Heart right ventricle (tissue), 16 donors: ENCODE data around the gene FUNDC2. TPM values are rescaled to one million over a fixed set of nuclear protein-coding genes. Genes with fewer than 3 reads are reported as not detected.

ENCODE experiments used
- ATAC-seq, 8 donors: fragments of 200-7000 bp; cut with Tn5 transposase; one replicate each; pipeline ENCODE4 v1.9.1; 2020; ENCODE audit warnings: mild to moderate bottlenecking in 8 of 8, moderate library complexity in 8 of 8, moderate number of reproducible peaks in 1 of 8
- DNase-seq, 2 donors: peaks; one replicate each; pipeline ENCODE4 v3.0.0-alpha.2; 2020
- H3K27ac ChIP-seq, 10 donors: fragments of 200-600 bp; sonication (generic) in 2 of 10; one replicate each; pipeline versions ENCODE4 v1.5.0 to v1.8.0; 2020 to 2022; ENCODE audit warnings: mild to moderate bottlenecking in 3 of 10
- H3K27me3 ChIP-seq, 7 donors: fragments of 200-600 bp; one replicate each; pipeline ENCODE4 v1.8.0; 2021 to 2022; ENCODE audit warnings: mild to moderate bottlenecking in 2 of 7
- H3K36me3 ChIP-seq, 9 donors: fragments of 200-600 bp; sonication (generic) in 1 of 9; one replicate each; pipeline versions ENCODE4 v1.5.0 to v1.8.0; 2020 to 2022; ENCODE audit warnings: mild to moderate bottlenecking in 2 of 9
- H3K4me1 ChIP-seq, 9 donors: fragments of 200-600 bp; sonication (generic) in 1 of 9; one replicate each; pipeline versions ENCODE4 v1.5.0 to v1.8.0; 2020 to 2022; ENCODE audit warnings: mild to moderate bottlenecking in 4 of 9
- H3K4me3 ChIP-seq, 10 donors: fragments of 200-600 bp; sonication (generic) in 2 of 10; one replicate each; pipeline versions ENCODE4 v1.5.0 to v1.8.0; 2020 to 2022; ENCODE audit warnings: mild to moderate bottlenecking in 7 of 10, moderate library complexity in 2 of 10
- H3K9me3 ChIP-seq, 11 donors: fragments of 200-600 bp in 10 of 11; sonication (generic) in 2 of 11; one replicate each; pipeline versions ENCODE4 v1.5.0 to v1.8.0; 2013 to 2022; ENCODE audit warnings: mild to moderate bottlenecking in 2 of 11, control low read depth in 1 of 11, moderate library complexity in 1 of 11
- CTCF ChIP-seq, 9 donors: fragments of 200-600 bp; sonication (generic) in 2 of 9; IDR thresholded peaks; one replicate each; pipeline versions ENCODE4 v1.5.0 to v1.8.0; 2021 to 2022; ENCODE audit warnings: antibody characterized with exemption in 9 of 9, mild to moderate bottlenecking in 5 of 9, moderate library complexity in 1 of 9
- WGBS, 2 donors: extraction: QIAGEN DNeasy Blood & Tissue Kit; methylation state at CpG; one replicate each; pipeline ENCODE4 v1.1.7; 2013; ENCODE audit warnings: inconsistent platforms in 1 of 2; 5-methylcytosine and 5-hydroxymethylcytosine counted together
- intact Hi-C, 10 donors: fragments of 100-400 bp; cut with DNase I; formaldehyde crosslinking; loops; one replicate each; pipeline versions ENCODE4 v1.11.1 to v1.14.2; 2022
- polyA plus RNA-seq, 2 donors: library from polyadenylated mRNA; stranded (reverse); fragments of 200-250 nt; gene quantifications; one replicate each; pipeline ENCODE4 v1.2.3, GENCODE V29; 2013
- total RNA-seq, 10 donors: library from RNA; stranded (reverse); fragmentation: NEBNext Ultra II Directional in 3 of 10; extraction: Animal tissue kit (Norgen Biotek cat#: 25700) in 3 of 10; gene quantifications; one replicate each; pipeline versions ENCODE4 v1.2.1 to v1.2.4, GENCODE V29; 2021 to 2023
- donor health status: Arrhythmogenic right ventricular cardiomyopathy.
- donor health status: ischemic (EF 13 %, LVEDD 7.1; RV severe dilation, severe dysfunction).
- donor health status: healthy with polysubstance abuse.
- donor health status: DM: no; HTN: yes; CAD: no.
- donor health status: DM: no; HTN: no; CAD: no.
- donor health status: ischemic (EF 25% LVEDD 6.9; RV normal size, moderate dysfunction).
- donor health status: ischemic (EF 25% LVEDD 5.7; RV mildly dilated, moderate dysfunction).
- donor health status: healthy.
- donor health status: DM: yes; HTN: yes; CAD: no.
- donor health status: Ischemic cardiomyopathy.
- donor health status: ischemic (EF 35%, LVEDD 5.7; RV mildly dilated, moderate dysfunction).
- donor health status: nonischemic (EF 11% LVEDD 7.7; RV severe dilation, severe dysfunction).
- donor health status: DM: yes; HTN: yes; CAD: no.
- donor health status: PGD.
- donor health status: ischemic (EF 29% LVEDD 5.4; RV normal size, mild dysfunction).
- donor health status: nonischemic (EF 23%, LVEDD 6.1; RV moderate dilation, normal function).

Gene FUNDC2
- total and polyA plus RNA-seq, 12 donors: 234 to 530 (median 312) TPM

- ATAC-seq: no peak
- DNase-seq: no peak
- Histone ChIP-seq H3K36me3 (peaks cover 0 to 53% (median 0%) of the 10 kb centered on the region in 9 donors), H3K27me3 (no peaks in the 10 kb centered on the region), H3K27ac (no peak overlapping the region), H3K9me3 (no peaks in the 10 kb centered on the region), H3K4me3 (no peak overlapping the region), H3K4me1 (no peaks in the 10 kb centered on the region)
- intact Hi-C loops: no loop called here
- WGBS, 2 donors: 91 to 95% methylated on average over 26 of the region's 26 CpGs
- no peak for TF ChIP-seq CTCF (IDR thresholded peaks at IDR 0.05)
These were observed 60.5 kb downstream of the FUNDC2 start for GRCh38 chrX:155086961-155087735.

- ATAC-seq: no peak
- H3K27me3 ChIP-seq: no peaks in the 10 kb centered on the region
These were observed 67.9 kb downstream of the FUNDC2 start for GRCh38 chrX:155094468-155095061.

GRCh38 chrX:155105919-155106318, 79.3 kb downstream of the FUNDC2 start:
- no peak for TF ChIP-seq CTCF (IDR thresholded peaks at IDR 0.05)
- ATAC-seq: no peak
- Histone ChIP-seq H3K27ac (no peak overlapping the region), H3K36me3 (peaks cover 0 to 26% (median 0%) of the 10 kb centered on the region in 9 donors), H3K27me3 (no peaks in the 10 kb centered on the region), H3K9me3 (no peaks in the 10 kb centered on the region), H3K4me1 (no peaks in the 10 kb centered on the region), H3K4me3 (no peak overlapping the region)
- DNase-seq: no peak
- 96 to 100% methylated on average over 2 of the region's 2 CpGs for WGBS, 2 donors
- intact Hi-C loops: no loop called here

More at GRCh38 chrX:155094468-155095061, 67.9 kb downstream of the FUNDC2 start:
- no peak for DNase-seq
- intact Hi-C loops: loop anchor here in 6 of 10 donors (5.0 to 10.0 kb wide), 3 partner anchors 720 to 730 kb away; no protein-coding TSS in a partner anchor
- Histone ChIP-seq H3K27ac (no peak overlapping the region), H3K9me3 (no peaks in the 10 kb centered on the region), H3K4me1 (no peaks in the 10 kb centered on the region), H3K36me3 (peaks cover 0 to 52% (median 0%) of the 10 kb centered on the region in 9 donors), H3K4me3 (no peak overlapping the region)
- TF ChIP-seq CTCF (IDR thresholded peaks at IDR 0.05): peak; percentile 23 to 65 (median 62)
- 30 to 33% methylated on average over 4 of the region's 4 CpGs for WGBS, 2 donors

- intact Hi-C loops: no loop called here
- Histone ChIP-seq H3K27ac (no peak overlapping the region), H3K36me3 (peaks cover 0 to 26% (median 0%) of the 10 kb centered on the region in 9 donors), H3K4me1 (no peaks in the 10 kb centered on the region), H3K9me3 (no peaks in the 10 kb centered on the region), H3K27me3 (no peaks in the 10 kb centered on the region), H3K4me3 (no peak overlapping the region)
- DNase-seq (no peak), ATAC-seq (no peak)
- TF ChIP-seq CTCF (IDR thresholded peaks at IDR 0.05): no peak
These were observed 81.8 kb downstream of the FUNDC2 start for GRCh38 chrX:155108427-155108826.

Other genes with a start within 250 kb of the FUNDC2 start
- 10 to 100 TPM; 31.8 to 50.6 (median 40.3) TPM for gene MPP1, start 221.4 kb upstream of the FUNDC2 start, total RNA-seq
- gene MPP1, start 221.4 kb upstream of the FUNDC2 start, polyA plus RNA-seq: 10 to 100 TPM; 18.4 to 20.8 TPM
- under 1 TPM in 3 of 10 donors, not detected in 7; 0.28 to 0.47 (median 0.28) TPM for gene SMIM9, start 192.2 kb upstream of the FUNDC2 start, total RNA-seq
- not detected for gene SMIM9, start 192.2 kb upstream of the FUNDC2 start, polyA plus RNA-seq
- 10 to 100 TPM; 16.1 to 34.3 (median 26.9) TPM for gene F8A1, start 140.5 kb upstream of the FUNDC2 start, total RNA-seq
- 10 to 100 TPM; 13.9 to 41.5 TPM for gene F8A1, start 140.5 kb upstream of the FUNDC2 start, polyA plus RNA-seq
- gene F8, start 4.1 kb upstream of the FUNDC2 start, total RNA-seq: 10 to 100 TPM; 21.6 to 92.4 (median 36.4) TPM
- gene F8, start 4.1 kb upstream of the FUNDC2 start, polyA plus RNA-seq: 10 to 100 TPM; 40.6 to 80.4 TPM
- 10 to 100 TPM; 16.6 to 25.8 (median 21.6) TPM for gene CMC4, start 44.3 kb downstream of the FUNDC2 start, total RNA-seq
- gene CMC4, start 44.3 kb downstream of the FUNDC2 start, polyA plus RNA-seq: 10 to 100 TPM; 30.6 to 33.5 TPM
- 10 to 100 TPM; 32.3 to 53.5 (median 48.8) TPM for gene MTCP1, start 44.3 kb downstream of the FUNDC2 start, total RNA-seq
- gene MTCP1, start 44.3 kb downstream of the FUNDC2 start, polyA plus RNA-seq: 100 to 1,000 TPM in 1 of 2 donors, 10 to 100 TPM in 1; 21.2 to 384 TPM
- gene BRCC3, start 44.7 kb downstream of the FUNDC2 start, total RNA-seq: 10 to 100 TPM; 13.9 to 20.3 (median 16.6) TPM
- gene BRCC3, start 44.7 kb downstream of the FUNDC2 start, polyA plus RNA-seq: 1 to 10 TPM; 4.9 to 8.4 TPM
- gene VBP1, start 189.6 kb downstream of the FUNDC2 start, total RNA-seq: 10 to 100 TPM; 62.4 to 85.0 (median 73.0) TPM
- gene VBP1, start 189.6 kb downstream of the FUNDC2 start, polyA plus RNA-seq: 10 to 100 TPM; 21.4 to 57.0 TPM
- under 1 TPM in 7 of 10 donors, not detected in 3; 0.07 to 0.25 (median 0.17) TPM for gene RAB39B, start 237.6 kb downstream of the FUNDC2 start, total RNA-seq
- under 1 TPM; 0.22 TPM for gene RAB39B, start 237.6 kb downstream of the FUNDC2 start, polyA plus RNA-seq